Measurements from ENCODE around the gene RPS19BP1. TPM values are rescaled to one million over a fixed set of nuclear protein-coding genes. Genes with fewer than 3 reads are reported as not detected.

RPS19BP1 gene
- total RNA-seq, 1 experiment from 2014 or later, result 80.4 TPM

- TF ChIP-seq ATF3 (IDR thresholded peaks at IDR 0.05), result no peak
Measured at GRCh38 chr22:39580006-39580441, 47.5 kb upstream of the RPS19BP1 start (continued).

GRCh38 chr22:39577900-39578299, 45.4 kb upstream of the RPS19BP1 start:
- TF ChIP-seq ELF1 (IDR thresholded peaks at IDR 0.05; ENCODE audit: borderline replicate concordance, low read depth) (no peak), REST (IDR thresholded peaks at IDR 0.05; ENCODE audit: low read depth) (no peak), SIN3A (IDR thresholded peaks at IDR 0.05; ENCODE audit: low read depth) (no peak), SRF (IDR thresholded peaks at IDR 0.05; ENCODE audit: low read depth) (no peak), ZNF274 (IDR thresholded peaks at IDR 0.05; ENCODE audit: low read depth, low read length) (no peak), ZFX (IDR thresholded peaks at IDR 0.05) (no peak), SP1 (IDR thresholded peaks at IDR 0.05; ENCODE audit: low read depth) (no peak), POLR2A (IDR thresholded peaks at IDR 0.05; ENCODE audit: borderline replicate concordance, extremely low read depth, insufficient read depth, insufficient read length) (no peak), YY1 (IDR thresholded peaks at IDR 0.05; ENCODE audit: extremely low read depth, insufficient replicate concordance, low read depth, low read length) (no peak), EGR1 (IDR thresholded peaks at IDR 0.05; ENCODE audit: low read depth) (no peak), FOSL1 (IDR thresholded peaks at IDR 0.05; ENCODE audit: low read depth) (no peak), CTCF (IDR thresholded peaks at IDR 0.05 in 2 of 3, conservative IDR thresholded peaks at IDR 0.05 in 1 of 3; ENCODE audit: borderline replicate concordance in 1 of 3, insufficient read depth in 1 of 3, low read depth in 2 of 3, low read length in 2 of 3) (no peak), CBX3 (IDR thresholded peaks at IDR 0.05; ENCODE audit: low read depth) (no peak), EZH2phosphoT487 (IDR thresholded peaks at IDR 0.05; ENCODE audit: borderline replicate concordance) (no peak), ZBTB33 (IDR thresholded peaks at IDR 0.05; ENCODE audit: extremely low read depth, insufficient replicate concordance, low read length) (no peak), TCF7L2 (IDR thresholded peaks at IDR 0.05; ENCODE audit: borderline replicate concordance, extremely low read depth, insufficient read depth, insufficient read length) (no peak)
- H3K4me2 ChIP-seq (ENCODE audit: low read length), result no peak overlapping the region
- DNase-seq (ENCODE audit: low read depth, low spot score) (no peak), ATAC-seq (no peak)
- H4K20me1 ChIP-seq (ENCODE audit: insufficient read depth), result no peaks in the 10 kb centered on the region
- no peak overlapping the region for H3K27ac ChIP-seq (ENCODE audit: low read depth, low read length)
- H3K9ac ChIP-seq (ENCODE audit: low read length), result no peak overlapping the region
- RAD21 ChIA-PET (ENCODE audit: low non-redundant PET in 1 of 2, low total read pairs in 2 of 2, uncharacterized antibody in 2 of 2, unreplicated experiment in 2 of 2), result no interaction called here
- H2AFZ ChIP-seq (ENCODE audit: low read depth, low read length, poor library complexity, severe bottlenecking), result no peak overlapping the region
- no peaks in the 10 kb centered on the region for H3K9me3 ChIP-seq (ENCODE audit: control insufficient read depth in 1 of 2, insufficient read depth in 1 of 2, low read depth in 1 of 2, low read length in 2 of 2)
- H3K4me3 ChIP-seq (replicated peaks in 1 of 2; ENCODE audit: low read depth in 1 of 2, low read length in 2 of 2), result no peak overlapping the region
- H3K4me1 ChIP-seq (ENCODE audit: control insufficient read depth in 1 of 2, insufficient read depth in 2 of 2, low read length in 2 of 2), result peaks cover 14 to 22% of the 10 kb centered on the region in 2 experiments
- BruUV-seq (replicated peaks), result no TSS peak
- intact Hi-C loops (cut with micrococcal nuclease), result no loop called here
- CTCF ChIA-PET, result no interaction called here
- POLR2A ChIA-PET, result no interaction called here
- H3K36me3 ChIP-seq (ENCODE audit: control insufficient read depth in 1 of 2, insufficient read depth in 2 of 2, low read length in 2 of 2), result no peaks in the 10 kb centered on the region
- no peaks in the 10 kb centered on the region for H3K9me2 ChIP-seq (ENCODE audit: insufficient read depth)
- no peaks in the 10 kb centered on the region; the same call in 1 of the 2 replicates for H3K27me3 ChIP-seq (ENCODE audit: insufficient read depth, low read length)
- no peaks in the 10 kb centered on the region for H3K79me2 ChIP-seq (ENCODE audit: insufficient read depth, low read length)
